Myocyte (in vitro differentiated cells): ENCODE results near the gene ABCG5. TPM values are rescaled to one million over a fixed set of nuclear protein-coding genes. Genes with fewer than 3 reads are reported as not detected.

ENCODE experiments used
- DNase-seq: peaks from one replicate; pipeline ENCODE4 v3.0.0-alpha.2; 2012; ENCODE audit warnings: low read depth
- total RNA-seq: library from RNA; depleted of rRNA; stranded (reverse); fragments of >200 nt; gene quantifications from 2 replicates; pipeline ENCODE4 v1.2.3, GENCODE V29; 2014

Gene ABCG5
- total RNA-seq, 1 donor from 2014 or later: not detected

DNA sequence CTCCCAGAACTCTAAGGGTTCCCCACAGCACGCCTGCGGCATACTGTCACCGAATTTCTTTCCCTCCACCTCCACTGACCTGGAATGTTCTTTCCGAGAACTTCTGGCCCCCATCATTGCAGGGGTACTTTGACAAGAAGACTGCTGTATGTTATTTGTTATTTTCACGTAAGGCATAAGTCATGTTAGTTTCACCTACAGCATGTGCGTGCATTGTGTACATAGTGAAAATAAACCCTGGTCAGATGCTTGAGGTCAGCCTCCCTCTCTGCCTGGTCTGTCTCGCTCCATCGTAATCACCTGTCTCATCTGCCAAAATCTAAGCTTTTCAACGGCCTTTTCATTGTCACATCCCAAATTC, 4.2 kb upstream of the ABCG5 start:
- no peak for DNase-seq

GRCh38 chr2:43841949-43842865, 3.6 kb upstream of the ABCG5 start:
- DNase-seq: no peak

DNA sequence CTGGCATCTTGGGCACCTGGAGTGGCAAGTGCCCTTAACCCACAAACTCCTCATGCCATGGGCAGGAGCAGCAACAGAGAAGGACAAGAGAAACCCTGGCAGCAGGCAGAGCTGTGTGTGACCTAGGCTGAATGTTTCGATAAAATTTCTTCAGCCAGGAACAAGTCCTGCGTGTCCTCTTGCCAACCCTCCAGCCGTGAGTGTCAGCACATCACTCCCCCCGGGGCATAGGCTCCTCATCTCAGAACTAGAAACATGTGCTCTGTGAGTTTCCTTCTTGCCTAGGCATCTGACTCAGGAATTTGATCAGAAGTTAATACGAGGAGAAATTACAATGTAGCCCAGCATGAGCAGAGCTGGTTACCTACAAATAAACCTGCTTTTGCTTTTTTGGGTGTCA, 2.3 kb upstream of the ABCG5 start:
- no peak for DNase-seq

DNA sequence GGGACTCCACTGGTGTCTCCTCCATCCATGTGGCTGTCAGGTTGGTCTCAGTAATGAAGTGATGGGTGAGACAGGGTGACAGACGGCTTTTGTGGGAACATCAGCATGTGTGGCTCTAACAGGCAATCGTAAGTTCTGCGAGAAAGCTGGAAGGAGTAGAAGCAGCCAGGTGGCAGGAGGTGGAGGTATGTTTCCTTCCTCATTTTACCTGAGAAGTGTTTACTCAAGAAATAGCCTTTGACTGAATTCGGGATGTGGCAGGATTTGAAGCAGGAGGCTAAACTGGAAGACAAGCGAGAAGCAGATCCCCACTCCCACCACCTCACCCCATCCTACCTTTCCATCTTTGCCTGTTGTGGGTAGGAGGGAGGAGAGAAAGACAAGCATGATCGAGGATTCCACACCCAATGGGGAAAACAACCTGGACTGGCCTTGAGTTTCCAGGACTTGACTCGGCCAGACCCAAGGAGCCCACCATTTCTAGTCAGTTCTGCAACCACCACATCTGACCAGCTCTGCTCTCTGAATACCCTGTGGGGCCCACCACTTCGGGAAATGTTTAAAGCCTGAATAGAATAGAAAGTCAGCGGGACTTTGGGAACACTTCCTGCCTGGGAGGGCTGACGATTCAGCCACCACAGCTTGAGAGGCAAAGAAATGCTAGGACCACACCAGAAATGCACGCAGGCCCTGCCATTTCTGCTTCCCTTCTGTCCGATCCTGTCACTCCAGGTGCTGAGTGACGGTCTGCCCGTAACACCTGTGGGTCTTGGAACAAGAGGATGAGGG, 1.3 kb upstream of the ABCG5 start:
- DNase-seq: no peak

DNA sequence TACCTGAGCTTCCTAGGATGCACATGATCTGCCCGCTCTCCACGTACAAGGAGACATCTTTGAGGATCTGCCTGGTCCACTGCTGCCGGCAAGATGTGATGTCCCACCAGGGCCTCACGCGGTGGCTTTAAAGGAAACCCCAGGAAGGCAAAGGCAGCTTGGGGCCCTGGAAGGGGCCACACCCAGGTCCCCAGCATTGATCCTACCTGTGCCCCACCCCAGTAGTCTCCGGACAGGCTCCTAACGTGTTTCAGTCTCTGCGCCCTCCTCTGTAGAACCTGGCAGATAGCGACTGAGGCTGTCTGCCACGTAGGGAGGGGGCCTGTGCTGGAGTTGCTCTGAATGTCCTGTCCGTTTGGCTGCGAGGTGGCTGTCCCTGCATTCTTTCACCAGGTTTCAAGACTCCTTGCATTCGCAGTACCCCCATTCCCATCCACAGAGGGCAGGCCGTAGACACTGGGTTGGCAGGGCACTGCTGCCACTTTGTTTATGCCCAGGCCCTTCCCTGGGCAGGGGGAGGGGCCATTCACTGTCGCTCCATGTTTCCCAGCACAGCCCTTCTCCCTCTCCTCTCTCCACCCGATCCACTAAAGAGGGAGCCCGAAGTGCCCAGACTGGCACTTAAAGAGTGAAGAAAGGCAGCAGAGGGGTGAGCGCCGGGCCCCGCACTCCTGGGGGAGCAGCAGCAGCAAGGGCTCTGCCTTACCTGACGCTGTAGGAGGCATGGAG, 644 bp downstream of the ABCG5 start:
- DNase-seq: no peak

- no peak for DNase-seq
Observed at GRCh38 chr2:43837033-43837432, 1.6 kb downstream of the ABCG5 start.

- DNase-seq: no peak
Observed at GRCh38 chr2:43832457-43832856, 6.2 kb downstream of the ABCG5 start.

GRCh38 chr2:43831543-43832294, 6.9 kb downstream of the ABCG5 start:
- DNase-seq: no peak

GRCh38 chr2:43826305-43827250, 12.1 kb downstream of the ABCG5 start:
- no peak for DNase-seq

GRCh38 chr2:43825841-43826240, 12.8 kb downstream of the ABCG5 start:
- no peak for DNase-seq

DNA sequence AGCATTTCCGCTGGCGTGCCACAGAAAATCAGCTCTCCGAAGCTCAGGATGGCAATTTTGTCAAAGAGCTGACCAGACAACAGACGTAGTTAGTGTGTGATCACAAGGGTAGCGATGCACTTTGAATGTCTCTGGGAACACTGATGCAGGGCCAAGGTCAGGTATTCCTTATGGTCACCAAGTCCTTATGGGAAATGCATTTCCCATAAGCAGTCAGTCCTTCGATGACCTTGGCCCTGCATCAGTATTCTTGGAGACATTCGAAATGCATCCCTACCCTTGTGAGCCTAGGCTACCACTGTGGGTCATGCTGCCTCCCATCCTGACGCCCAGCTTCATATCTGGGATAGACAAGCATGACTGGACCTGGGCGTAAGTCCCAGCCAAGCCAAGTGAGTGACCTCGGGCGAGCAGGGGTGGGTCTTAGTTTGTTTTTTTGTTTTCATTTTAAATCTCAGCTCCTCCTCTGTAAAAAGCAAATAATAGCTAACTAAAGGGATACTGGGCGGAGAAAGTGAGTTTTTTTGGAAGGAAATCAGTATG, 13.6 kb downstream of the ABCG5 start:
- DNase-seq: no peak

- no peak for DNase-seq
Observed at GRCh38 chr2:43824512-43824911, 14.1 kb downstream of the ABCG5 start.

GRCh38 chr2:43823751-43824150, 14.9 kb downstream of the ABCG5 start:
- no peak for DNase-seq

- DNase-seq: no peak
Observed at GRCh38 chr2:43822839-43823238, 15.8 kb downstream of the ABCG5 start.

- DNase-seq: no peak
Observed at GRCh38 chr2:43819491-43820163, 19.0 kb downstream of the ABCG5 start.

GRCh38 chr2:43818761-43819160, 19.9 kb downstream of the ABCG5 start:
- peak; percentile 40 for DNase-seq

DNA sequence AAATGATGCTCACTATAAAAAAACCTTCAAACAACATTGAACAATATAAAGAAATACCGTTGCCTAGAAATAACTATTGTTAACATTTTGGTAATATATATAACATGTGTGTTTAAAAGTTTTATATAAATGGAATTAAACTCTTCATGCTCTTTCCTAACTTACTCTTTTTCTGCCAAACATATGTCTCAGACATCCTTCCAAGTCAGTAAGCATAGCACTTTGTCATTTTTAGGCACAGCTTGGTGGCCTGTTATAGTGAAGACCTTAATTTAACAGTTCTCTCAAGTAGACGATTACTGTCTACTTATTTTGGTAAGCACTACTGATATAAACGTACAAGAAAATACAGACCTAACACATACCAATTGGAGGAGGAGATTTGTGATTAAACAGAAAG, 23.9 kb downstream of the ABCG5 start:
- no peak for DNase-seq

GRCh38 chr2:43812947-43813346, 25.7 kb downstream of the ABCG5 start:
- no peak for DNase-seq

GRCh38 chr2:43812006-43812405, 26.6 kb downstream of the ABCG5 start:
- no peak for DNase-seq
